Right kidney (tissue), 1 donor: Measurements from ENCODE around the gene GAB2.
"Not testable (repeated sequence)": the region's sequence is repeated elsewhere in the genome, so short reads cannot be mapped to it uniquely, and the experiment has no call there.

Experiments
- DNase-seq: peaks from one replicate; pipeline ENCODE4 v3.0.0-alpha.2; 2016

Gene GAB2

DNA sequence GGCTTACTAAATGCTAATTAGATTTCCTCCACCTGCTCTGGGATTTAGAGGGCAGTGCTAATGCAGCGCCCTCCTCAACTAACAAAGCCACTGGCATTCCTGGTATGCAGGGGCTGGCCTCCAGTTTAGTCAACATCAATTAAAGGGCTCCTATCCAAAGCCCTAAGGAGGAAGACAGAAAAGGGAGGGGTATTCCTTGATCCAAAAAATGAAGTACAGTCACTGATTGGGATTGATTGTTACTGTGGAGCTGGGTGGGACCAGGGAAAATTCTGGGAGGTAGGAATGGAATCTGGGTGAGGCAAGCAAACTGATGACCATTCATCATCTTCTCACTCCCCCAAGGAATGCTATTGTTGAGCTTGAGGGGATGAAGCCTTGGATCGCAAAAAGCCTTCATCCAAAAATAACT is 52.2 kb downstream of the GAB2 start:
- no peak for DNase-seq

DNA sequence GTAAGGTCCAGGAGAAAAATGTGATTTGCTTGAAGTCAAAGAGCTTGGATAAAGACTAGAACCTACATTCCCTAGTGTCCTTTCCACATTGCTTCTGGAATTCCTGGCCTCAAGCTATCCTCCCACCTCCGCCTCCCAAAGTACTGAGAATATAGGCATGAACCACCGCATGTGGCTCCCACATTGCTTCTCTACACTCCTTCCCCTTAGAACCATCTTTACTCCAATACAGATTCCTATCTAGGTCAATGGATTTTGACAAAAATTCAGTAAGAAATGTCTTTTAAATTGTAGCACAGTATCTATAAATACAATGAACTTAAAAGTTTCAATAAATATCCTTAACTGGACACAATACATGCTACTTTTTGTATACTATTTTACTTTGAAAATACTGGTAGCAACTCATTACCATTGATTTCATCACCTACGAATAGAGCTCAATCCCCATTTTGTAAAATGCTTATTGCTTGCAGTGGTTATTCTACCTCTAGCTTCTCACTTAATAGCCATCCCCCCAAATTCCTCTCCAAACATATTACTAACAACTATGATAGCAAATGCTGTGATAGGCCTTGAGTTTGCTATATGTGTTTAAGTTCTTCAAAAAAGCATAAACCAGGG is 53.4 kb downstream of the GAB2 start:
- no peak for DNase-seq

- DNase-seq = no peak
Observed at GRCh38 chr11:78363024-78363619, 54.5 kb downstream of the GAB2 start.

DNA sequence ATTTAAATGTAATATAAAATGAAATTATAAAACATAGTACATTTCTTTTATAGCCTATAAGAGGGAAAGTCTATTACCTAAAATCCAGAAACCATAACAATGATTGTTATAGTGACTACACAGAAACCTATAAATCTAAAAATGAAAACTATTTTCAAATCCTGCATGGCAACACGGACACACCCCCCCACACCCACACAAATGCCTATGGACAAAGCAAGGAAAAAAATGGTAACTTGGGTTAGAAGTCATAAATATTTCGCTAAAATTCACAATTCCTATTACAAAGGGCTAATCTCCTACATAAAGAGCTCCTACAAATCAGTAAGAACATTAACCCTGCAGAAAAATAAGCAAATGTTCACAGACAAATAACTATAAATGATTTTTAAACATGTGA is 56.4 kb downstream of the GAB2 start:
- DNase-seq = no peak

DNA sequence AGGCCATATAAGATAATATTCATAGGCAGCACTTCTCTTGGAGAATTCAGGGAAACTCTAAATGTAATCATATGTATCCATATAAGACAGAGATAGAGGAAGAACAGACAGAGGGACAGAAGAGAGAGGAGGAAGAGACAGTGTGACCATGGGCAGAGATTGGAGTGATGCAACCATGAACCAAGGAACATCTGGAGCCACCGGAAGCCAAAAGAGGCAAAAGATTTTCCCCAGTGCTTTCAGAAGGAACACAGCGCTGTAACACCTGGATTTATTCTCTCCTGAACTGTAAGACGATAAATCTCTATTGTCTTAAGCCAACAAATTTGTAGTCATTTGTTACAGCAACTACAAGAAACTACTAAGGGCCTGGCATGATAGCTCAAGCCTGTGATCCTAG is 57.7 kb downstream of the GAB2 start:
- DNase-seq = no peak

GRCh38 chr11:78357924-78358323 is 59.7 kb downstream of the GAB2 start:
- DNase-seq = not testable (repeated sequence)

- DNase-seq = not testable (repeated sequence)
Observed at GRCh38 chr11:78357425-78357824, 60.2 kb downstream of the GAB2 start.

- DNase-seq = not testable (repeated sequence)
Observed at GRCh38 chr11:78355742-78356141, 61.9 kb downstream of the GAB2 start.

DNA sequence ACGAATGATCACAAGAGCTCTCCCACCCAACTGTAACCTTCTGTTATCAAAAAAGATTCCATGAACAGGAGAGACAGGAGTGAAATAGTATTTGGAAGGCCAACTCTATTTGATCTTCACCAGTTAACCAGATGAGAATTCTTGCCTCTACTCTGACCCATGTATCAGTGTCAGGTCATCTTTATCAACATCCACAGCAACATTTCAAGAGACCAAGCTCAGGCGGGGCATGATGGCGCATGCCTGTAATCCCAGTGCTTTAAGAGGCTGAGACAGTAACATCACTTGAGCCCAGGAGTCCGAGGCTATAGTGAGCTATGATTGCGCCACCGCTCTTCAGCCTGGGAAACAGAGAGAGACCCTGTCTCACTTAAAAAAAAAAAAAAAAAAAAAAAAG is 62.3 kb downstream of the GAB2 start:
- no peak for DNase-seq

GRCh38 chr11:78354408-78355308 is 63.0 kb downstream of the GAB2 start:
- DNase-seq = no peak

DNA sequence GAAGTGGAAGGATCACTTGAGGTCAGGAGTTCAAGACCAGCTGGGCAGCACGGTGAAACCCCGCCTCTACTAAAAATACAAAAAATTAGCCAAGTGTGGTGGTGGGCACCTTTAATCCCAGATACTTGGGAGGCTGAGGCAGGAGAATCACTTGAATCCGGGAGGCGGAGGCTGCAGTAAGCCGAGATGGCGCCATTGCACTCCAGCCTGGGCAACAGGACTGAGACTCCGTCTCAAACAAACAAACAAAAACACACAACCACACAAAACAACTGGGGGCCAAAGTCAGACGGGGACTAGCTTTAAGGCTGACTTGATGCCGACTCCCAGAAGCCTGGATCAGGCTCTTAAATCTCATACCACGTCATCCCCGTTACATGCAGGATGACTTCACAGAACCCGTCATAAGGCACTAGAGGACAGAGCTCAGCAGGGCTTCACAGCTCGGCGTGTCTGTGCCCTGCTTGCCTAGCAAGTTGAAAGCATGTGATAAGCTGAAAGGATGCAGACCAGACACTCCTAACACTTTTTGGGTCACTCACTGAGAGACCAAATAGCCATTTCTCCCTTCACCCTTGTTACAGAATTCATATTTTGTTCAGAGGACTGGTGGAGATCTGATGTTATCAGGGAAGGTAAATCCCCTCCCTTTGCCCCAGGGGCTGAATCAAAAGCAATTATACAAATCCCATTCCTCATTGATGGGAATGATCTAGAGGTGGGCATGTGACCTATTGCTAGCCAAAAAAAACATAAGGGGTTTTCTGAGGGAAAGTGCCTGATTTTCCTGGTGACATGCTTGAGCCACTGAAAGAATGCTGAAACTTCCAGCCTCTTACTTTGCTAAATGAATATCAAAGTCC is 65.4 kb downstream of the GAB2 start:
- no peak for DNase-seq

DNA sequence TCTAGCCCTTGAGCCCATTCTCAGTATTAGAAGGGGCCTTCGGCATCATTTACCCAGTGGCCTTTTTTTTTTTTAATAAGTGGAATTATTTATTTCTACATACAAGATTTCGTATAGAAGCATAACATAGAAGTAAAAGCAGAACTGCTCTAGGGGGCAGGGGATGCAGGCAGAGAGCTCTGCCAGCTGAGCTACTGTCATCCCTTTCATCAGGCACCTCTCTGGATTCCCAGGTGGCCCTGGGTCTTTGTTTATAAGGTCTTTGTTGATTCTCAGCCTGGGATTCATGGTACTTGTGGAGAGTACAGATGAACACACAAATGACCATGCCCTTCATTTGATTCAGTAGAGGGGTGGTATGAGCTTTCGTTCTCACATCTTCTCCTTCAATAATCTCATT is 66.4 kb downstream of the GAB2 start:
- no peak for DNase-seq

- no peak for DNase-seq
Observed at GRCh38 chr11:78350646-78351165, 66.9 kb downstream of the GAB2 start.

DNA sequence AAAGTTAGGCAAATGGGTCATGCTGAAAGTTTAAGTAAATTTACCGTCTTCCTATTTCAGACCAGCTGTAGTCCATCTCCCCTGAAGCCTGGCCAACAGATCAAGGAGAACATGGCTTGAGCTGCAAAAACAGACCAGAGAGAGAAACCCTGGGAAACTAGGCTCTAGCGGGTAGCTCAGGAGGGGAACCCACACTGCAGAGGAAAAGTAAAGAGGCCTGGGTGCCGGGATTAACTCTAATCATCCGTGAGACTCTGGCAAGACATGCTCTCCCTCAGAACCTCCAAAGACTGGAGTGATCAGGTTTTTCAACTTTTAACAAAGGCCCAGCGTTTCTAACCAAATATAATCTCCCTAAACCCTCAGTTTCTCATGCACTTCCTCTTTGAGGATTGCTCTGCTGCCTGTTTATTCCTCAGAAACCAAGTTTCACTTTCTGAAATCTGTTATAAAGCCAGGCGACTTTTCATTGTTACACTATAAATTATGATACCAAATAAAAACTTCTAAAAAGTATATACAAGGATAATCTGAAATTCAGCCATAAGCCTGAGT is 67.5 kb downstream of the GAB2 start:
- peak; percentile 49 for DNase-seq

- DNase-seq = no peak
Observed at GRCh38 chr11:78349624-78350023, 68.0 kb downstream of the GAB2 start.

- no peak for DNase-seq
Observed at GRCh38 chr11:78349114-78349513, 68.5 kb downstream of the GAB2 start.

- DNase-seq = no peak
Observed at GRCh38 chr11:78347956-78348355, 69.7 kb downstream of the GAB2 start.

GRCh38 chr11:78346799-78347198 is 70.8 kb downstream of the GAB2 start:
- DNase-seq = no peak

- DNase-seq = no peak
Observed at GRCh38 chr11:78345450-78345849, 72.2 kb downstream of the GAB2 start.

DNA sequence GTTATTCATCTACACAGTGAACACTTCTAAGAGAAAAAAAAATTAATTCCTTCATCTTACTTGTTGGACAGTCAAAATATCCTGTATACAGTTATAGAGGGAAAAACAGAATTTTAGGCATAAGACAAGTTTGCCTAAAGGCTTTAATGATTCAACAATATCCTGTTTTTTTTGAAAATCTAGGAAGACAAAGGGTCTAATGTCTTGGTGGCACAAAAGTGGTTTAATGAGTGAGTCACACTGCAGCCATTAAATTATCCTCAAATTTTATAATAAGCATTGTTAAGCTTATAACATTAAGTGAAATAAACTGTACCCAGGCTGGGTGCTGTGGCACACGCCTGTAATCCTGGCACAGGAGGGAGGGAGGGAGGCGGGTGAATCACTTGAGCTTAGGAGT is 72.9 kb downstream of the GAB2 start:
- no peak for DNase-seq

- DNase-seq = no peak
Observed at GRCh38 chr11:78344094-78344493, 73.5 kb downstream of the GAB2 start.

DNA sequence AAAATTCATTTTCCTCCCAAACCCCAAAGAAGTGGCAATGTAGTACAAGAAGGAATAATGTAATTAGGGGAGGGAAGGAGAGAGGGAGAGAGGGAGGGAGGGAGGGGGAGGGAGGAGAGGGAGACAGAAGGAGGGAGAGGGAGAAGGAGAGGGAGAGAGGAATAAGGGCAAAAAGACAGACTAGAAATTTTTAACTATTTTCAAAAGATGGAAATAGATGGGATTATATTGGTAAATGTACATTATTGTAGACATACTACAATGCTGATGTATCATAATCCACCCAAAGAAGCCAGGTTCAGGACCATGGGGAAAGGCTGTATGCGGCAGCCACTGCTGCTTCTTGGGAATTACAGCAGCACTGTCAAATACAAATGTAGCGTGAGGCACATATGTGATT is 74.3 kb downstream of the GAB2 start:
- DNase-seq = no peak
